GM21619 (cell line): Measurements from ENCODE around the gene SH3BP2.

Experiments
- ATAC-seq: cut with Tn5 transposase; IDR thresholded peaks from one replicate; pipeline ENCODE4 v1.9.1; 2021; ENCODE audit not compliant: unreplicated experiment

Gene SH3BP2

DNA sequence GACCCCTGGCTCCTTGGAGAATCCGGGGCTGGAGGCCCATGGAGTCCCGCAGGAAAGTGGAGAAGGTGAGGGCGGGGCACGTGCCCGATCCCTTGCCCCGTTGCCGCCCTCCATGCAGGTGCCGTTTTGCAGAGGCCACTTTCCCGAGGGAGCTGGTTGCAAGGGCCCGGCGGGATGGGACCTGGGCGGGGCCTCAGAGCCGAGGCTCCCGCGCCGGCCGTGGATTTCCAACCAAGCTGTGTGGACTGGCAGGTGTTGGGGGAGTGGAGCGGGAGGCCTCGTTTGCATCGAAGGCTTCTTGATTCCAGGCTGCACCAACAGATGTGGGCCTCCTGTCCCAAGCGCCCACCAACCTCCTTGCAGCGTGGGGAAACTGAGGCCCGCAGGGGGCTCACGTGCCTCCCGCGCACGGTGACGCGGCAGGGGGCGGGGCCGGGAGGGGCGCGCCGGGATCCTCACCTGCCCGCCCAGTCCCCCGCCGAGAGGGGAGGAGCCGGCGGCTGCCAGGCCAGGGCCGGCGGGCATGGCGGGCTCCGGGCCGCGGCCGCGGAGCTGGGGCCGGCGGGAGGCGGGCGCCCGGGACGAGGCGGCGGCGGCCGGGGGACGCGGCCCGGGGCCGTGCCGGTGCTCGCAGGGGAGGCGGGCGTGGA, 24.9 kb downstream of the SH3BP2 start:
- no peak for ATAC-seq

GRCh38 chr4:2818351-2818939, 25.6 kb downstream of the SH3BP2 start:
- ATAC-seq: no peak

DNA sequence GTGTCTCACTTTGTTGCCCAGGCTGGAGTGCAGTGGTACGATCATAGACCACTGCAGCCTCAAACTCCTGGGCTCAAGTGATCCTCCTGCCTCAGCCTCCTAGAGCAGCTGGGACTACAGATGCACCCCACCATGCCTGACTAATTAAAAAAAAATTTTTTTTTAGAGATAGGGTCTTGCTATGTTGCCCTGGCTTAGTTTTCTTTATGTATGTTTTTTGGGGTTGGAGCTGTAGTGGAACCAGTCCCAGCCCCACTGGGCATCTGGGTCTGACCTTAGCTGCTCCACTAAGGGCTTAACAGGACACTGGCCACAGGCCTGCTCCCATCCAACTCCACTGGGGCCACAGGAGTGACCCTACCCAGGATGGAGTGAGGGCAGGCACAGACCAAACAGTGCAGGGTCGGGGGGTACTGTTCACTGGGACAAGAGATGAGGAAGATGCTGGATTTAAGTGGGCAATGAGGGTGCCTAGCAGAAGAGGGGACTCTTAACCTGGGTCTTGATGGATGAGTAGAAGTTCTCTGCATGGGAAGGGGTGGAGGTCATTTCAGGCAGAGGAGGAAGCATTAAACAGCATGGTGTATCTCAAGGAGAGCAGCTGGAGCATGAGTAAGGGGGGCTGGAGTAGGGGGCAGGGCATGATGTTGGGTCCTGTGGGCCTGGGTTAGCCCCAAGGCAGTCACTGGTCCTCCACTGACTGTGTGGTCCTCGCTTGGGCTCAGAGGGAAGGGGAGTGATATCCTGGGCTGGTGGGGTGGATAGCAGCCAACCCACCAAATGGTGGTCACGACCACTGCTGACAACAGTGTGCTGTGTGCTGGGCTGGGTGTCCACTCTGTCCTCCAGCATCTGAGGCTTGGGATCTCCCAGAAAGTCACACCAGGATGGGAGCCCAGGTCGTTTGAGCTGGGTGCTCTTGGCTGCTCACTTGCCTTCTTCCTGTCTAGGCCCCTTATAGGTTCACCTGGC, 26.6 kb downstream of the SH3BP2 start:
- ATAC-seq: no peak

DNA sequence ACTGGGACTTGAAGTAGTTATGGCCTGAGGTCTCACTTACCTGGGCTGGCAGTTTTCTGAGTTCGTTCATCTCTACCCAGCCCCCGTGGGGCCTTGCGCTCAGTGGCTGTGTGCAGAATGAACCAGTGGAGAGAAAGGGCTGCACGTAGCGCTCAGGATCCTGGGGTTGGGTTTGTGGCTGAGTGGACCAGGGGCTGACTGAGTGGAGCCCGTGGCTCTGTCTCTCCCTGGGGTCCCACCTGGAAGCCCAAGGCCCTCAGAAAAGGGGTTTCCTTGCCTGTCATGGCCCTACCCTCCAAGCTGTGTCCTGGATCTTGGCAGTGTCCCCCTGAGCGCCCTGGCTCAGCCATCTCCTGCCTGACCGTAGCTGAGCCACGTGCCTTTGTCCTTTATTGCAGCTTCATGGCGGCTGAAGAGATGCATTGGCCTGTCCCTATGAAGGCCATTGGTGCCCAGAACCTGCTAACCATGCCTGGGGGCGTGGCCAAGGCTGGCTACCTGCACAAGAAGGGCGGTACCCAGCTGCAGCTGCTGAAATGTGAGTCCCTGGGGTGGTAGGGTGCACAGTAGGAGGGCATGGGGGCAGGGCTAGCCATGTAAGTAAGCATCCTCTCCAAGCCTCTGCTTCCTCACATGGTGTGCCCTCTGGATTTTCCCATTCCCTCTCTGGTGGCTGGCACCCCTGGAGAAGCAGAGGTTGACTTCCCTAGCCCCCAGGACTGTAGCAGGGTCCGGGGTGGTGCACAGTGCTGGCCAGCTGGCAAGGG, 27.5 kb downstream of the SH3BP2 start:
- ATAC-seq: no peak

DNA sequence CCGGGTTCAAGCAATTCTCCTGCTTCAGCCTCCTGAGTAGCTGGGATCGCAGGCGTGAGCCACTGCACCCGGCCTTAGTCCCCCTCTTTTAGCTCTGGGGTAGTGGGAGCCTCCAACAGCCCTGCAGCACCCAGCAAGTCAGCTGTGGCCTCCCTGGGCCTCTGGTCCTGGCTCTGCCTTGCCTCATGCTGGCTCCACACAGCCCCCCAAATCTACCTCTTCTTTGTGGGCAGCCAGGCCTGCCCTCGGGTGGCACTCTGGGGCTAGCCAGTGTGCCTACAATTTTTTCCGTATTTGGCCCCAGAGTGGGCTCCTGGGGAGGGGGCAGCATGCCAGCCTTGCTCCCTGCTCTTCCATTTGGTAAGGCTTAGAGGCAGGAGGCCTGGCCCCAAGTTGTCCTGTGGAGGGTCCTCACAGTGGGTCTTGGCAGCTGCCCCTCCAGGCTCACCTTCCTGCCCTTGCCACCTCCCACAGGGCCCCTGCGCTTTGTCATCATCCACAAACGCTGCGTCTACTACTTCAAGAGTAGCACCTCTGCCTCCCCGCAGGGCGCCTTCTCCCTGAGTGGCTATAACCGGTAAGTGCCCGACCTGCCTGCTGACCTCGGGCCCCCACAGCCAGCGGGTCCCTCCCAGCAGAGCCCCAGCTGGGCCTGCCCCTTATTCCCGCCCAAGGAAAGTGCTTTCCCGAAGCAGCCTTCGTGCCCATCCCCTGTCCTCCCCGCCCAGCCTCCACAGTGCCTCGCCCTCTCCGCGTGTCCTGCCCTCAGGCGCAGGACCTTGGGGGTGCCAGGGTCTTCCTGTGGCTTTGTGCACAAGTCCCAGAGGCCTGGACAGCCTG, 29.8 kb downstream of the SH3BP2 start:
- ATAC-seq: no peak

- ATAC-seq: no peak
These were observed 30.4 kb downstream of the SH3BP2 start for GRCh38 chr4:2823301-2823670.

GRCh38 chr4:2823671-2824328, 30.9 kb downstream of the SH3BP2 start:
- no peak for ATAC-seq

- no peak for ATAC-seq
These were observed 31.5 kb downstream of the SH3BP2 start for GRCh38 chr4:2824329-2824835.

DNA sequence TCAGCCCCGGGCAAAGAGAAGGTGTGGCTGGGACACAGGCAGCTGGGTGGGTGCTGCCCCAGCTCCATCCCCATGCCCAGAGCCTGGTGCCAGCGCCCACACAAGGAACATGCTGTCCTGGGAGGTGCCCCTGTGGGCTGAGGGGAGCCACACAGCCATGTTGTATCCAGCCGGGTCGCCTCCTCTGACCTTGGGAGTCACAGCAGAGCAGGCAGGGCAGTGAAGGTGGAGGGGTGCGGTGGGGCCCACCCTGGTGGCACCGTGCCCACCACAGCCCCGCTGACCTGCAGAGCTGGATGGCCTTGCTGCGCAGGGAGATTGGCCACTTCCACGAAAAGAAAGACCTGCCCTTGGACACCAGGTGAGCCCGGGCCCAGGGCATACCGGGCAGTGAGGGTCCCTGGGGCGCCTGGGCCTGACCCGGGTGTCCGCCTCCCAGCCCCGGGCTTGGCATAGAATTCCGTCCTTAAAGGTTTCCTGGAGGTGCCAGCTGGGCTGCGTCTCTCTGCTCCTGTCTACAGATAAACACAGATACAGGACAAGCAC, 32.0 kb downstream of the SH3BP2 start:
- no peak for ATAC-seq

DNA sequence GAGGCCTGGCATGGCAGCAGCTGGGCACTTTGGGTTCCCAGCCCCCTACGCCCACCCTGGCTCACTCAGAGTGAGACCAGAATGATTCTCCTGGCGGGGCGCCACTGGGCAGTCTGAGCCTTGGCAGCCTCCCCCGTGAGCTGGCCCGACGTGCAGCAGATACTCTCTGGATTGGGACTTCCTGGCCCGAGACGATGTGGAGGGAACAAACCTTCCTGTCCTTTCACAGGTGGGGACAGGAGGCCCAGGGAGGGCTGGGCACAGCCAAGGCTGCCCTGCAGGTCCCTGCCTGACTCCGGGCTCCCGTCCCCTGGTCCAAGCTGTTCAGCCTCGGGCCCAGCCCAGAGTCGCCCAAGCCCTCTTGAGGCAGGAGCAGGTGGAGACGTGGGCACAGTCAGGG, 32.9 kb downstream of the SH3BP2 start:
- ATAC-seq: no peak

DNA sequence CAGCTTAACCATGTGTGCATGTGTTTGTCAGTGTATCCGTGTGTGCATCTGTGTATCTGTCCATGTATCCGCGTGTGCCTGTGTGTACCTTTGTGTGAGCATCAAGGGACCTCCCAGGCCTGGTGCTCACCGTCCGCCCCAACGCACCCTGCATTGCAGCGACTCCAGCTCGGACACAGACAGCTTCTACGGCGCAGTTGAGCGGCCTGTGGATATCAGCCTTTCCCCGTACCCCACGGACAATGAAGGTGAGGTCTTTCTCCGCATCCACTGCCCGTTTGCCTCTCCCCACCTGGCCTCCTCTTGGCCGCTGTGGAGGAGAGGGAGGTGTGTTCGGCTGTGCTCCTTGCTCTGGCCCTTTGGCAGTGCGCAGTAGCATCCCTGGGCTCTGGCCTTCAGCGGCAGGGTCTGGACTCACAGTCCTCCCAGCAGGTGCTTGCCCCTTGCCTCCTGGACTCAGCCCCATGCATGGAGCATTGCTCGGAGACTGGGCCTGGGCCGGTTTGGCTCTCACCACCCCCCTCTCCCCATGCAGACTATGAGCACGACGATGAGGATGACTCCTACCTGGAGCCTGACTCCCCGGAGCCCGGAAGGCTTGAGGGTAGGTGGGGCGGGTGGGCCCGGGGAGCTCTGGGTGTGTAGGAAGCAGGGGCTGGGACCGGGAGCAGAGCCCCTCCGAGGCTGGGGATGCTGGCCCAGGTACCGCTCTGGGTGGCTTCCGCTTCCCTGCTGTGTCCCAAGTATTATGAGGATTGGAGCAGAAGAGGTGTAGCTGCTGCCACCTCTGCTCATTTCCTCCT, 34.4 kb downstream of the SH3BP2 start:
- ATAC-seq: no peak

DNA sequence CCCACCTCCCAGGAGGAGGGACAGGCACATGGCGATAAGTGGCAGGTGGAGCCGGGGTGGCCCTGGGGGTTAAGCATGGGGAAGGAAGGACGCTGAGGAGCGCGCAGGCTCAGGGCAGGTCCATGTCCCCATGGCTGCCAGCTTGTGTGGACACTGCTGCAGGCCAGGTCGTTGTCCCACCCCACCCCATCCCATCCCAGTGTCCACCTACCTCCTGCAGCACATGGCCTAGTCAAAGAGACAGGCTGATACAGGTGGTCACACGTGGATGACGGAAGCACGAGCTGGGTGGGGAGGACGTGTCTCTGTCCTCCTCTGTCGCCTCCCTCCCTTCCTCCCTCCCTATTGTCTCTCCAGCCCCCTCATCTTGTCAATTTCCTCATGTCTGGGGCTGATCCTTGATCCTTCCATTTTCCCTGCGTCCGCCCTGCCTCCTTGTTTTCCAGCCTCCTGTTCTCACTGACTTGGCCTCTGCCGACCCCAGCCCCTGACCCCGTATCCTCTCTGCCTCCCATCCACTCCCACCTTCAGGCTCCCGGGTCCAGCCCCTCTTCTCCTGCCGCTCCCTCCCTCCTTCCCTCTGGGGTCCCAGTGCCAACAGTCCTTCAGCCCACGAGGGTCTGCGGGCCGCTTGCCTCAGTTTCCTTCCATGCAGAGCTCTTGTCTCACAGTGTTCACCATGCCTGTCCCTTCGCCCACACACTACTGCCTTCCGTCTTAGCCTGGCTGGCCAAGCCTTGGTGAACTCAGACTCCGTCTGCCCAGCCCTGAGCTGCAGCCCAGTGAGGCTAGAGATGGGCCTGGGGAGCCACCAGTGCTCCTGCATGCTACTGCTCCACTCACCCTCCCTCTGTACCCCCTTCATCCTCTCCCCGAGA, 35.2 kb downstream of the SH3BP2 start:
- ATAC-seq: no peak

- no peak for ATAC-seq
These were observed 35.9 kb downstream of the SH3BP2 start for GRCh38 chr4:2828758-2829181.

DNA sequence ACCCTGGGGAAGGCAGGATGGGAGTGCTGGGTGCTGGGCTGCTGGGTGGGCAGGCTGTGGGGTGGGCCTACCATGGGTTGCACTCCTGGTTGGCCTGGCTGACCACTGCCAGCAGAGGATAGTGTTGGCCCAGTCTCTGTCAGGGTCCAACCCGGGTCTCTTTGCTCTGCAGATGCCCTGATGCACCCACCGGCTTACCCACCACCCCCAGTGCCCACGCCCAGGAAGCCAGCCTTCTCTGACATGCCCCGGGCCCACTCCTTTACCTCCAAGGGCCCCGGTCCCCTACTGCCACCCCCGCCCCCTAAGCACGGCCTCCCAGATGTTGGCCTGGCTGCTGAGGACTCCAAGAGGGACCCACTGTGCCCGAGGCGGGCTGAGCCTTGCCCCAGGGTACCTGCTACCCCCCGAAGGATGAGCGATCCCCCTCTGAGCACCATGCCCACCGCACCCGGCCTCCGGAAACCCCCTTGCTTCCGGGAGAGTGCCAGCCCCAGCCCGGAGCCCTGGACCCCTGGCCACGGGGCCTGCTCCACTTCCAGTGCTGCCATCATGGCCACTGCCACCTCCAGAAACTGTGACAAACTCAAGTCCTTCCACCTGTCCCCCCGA, 36.5 kb downstream of the SH3BP2 start:
- no peak for ATAC-seq

GRCh38 chr4:2829933-2830451, 37.1 kb downstream of the SH3BP2 start:
- no peak for ATAC-seq

- ATAC-seq: no peak
These were observed 38.0 kb downstream of the SH3BP2 start for GRCh38 chr4:2830632-2831610.
